Trophoblast cell (in vitro differentiated cells and primary cell): Measurements from ENCODE around the gene IWS1.

Experiments
- DNase-seq, 2 donors: peaks; one replicate each; pipeline ENCODE4 v3.0.0-alpha.2; 2016
- H2AFZ ChIP-seq: 2 replicates; pipeline ENCODE4 v1.6.1; 2013; ENCODE audit warnings: low read length, moderate library complexity, mild to moderate bottlenecking; ENCODE audit not compliant: insufficient read depth, poor library complexity
- H2AK5ac ChIP-seq: 2 replicates; pipeline ENCODE4 v1.6.1; 2013; ENCODE audit warnings: mild to moderate bottlenecking, low read length
- H2BK120ac ChIP-seq: 2 replicates; pipeline ENCODE4 v1.6.1; 2013; ENCODE audit warnings: low read length, mild to moderate bottlenecking, moderate library complexity; ENCODE audit not compliant: insufficient read depth, poor library complexity
- H2BK12ac ChIP-seq: 2 replicates; pipeline ENCODE4 v1.6.1; 2013; ENCODE audit warnings: mild to moderate bottlenecking, low read length, moderate library complexity
- H2BK5ac ChIP-seq: 2 replicates; pipeline ENCODE4 v1.6.1; 2013; ENCODE audit warnings: low read length, low read depth, moderate library complexity, mild to moderate bottlenecking; ENCODE audit not compliant: poor library complexity
- H3K14ac ChIP-seq: 2 replicates; pipeline ENCODE4 v1.6.1; 2013; ENCODE audit warnings: mild to moderate bottlenecking, low read length
- H3K18ac ChIP-seq: 2 replicates; pipeline ENCODE4 v1.6.1; 2013; ENCODE audit warnings: mild to moderate bottlenecking, low read length
- H3K23ac ChIP-seq: 2 replicates; pipeline ENCODE4 v1.6.1; 2013; ENCODE audit warnings: low read length
- H3K27ac ChIP-seq: 2 replicates; pipeline ENCODE4 v1.5.1; 2013; ENCODE audit warnings: low read depth, mild to moderate bottlenecking, inconsistent platforms, low read length, moderate library complexity
- H3K27me3 ChIP-seq: 2 replicates; pipeline ENCODE4 v1.6.1; 2013; ENCODE audit warnings: inconsistent platforms, mild to moderate bottlenecking, low read length, moderate library complexity; ENCODE audit not compliant: insufficient read depth
- H3K36me3 ChIP-seq, 2 experiments: 1 replicate in 1 of 2; 2 replicates in 1 of 2; pipeline ENCODE4 v1.6.1; 2013; ENCODE audit warnings: low read length in 2 of 2, mild to moderate bottlenecking in 2 of 2, moderate library complexity in 1 of 2; ENCODE audit not compliant: insufficient read depth in 2 of 2, control insufficient read depth in 1 of 2
- H3K4ac ChIP-seq: 2 replicates; pipeline ENCODE4 v1.6.1; 2013; ENCODE audit warnings: low read depth, mild to moderate bottlenecking, low read length, moderate library complexity
- H3K4me1 ChIP-seq, 2 experiments: 1 replicate in 1 of 2; 2 replicates in 1 of 2; pipeline ENCODE4 v1.6.1; 2013; ENCODE audit warnings: low read length in 2 of 2, mild to moderate bottlenecking in 2 of 2, moderate library complexity in 1 of 2; ENCODE audit not compliant: insufficient read depth in 2 of 2, control insufficient read depth in 1 of 2
- H3K4me2 ChIP-seq: 2 replicates; pipeline ENCODE4 v1.6.1; 2013; ENCODE audit warnings: inconsistent platforms, mild to moderate bottlenecking, low read length, moderate library complexity
- H3K4me3 ChIP-seq: 2 replicates; pipeline ENCODE4 v1.5.1; 2013; ENCODE audit warnings: mild to moderate bottlenecking, low read depth, low read length, inconsistent platforms
- H3K79me1 ChIP-seq: one replicate; pipeline ENCODE4 v1.6.1; 2013; ENCODE audit warnings: low read length
- H3K79me2 ChIP-seq: 2 replicates; pipeline ENCODE4 v1.6.1; 2013; ENCODE audit warnings: low read length, mild to moderate bottlenecking; ENCODE audit not compliant: control insufficient read depth, insufficient read depth, poor library complexity
- H3K9ac ChIP-seq: 2 replicates; pipeline ENCODE4 v1.6.1; 2013; ENCODE audit warnings: mild to moderate bottlenecking, low read length
- H3K9me3 ChIP-seq: 2 replicates; pipeline ENCODE4 v1.6.1; 2013; ENCODE audit warnings: low read depth, mild to moderate bottlenecking, control low read depth, inconsistent platforms, low read length; ENCODE audit not compliant: insufficient read depth
- H4K12ac ChIP-seq: 2 replicates; pipeline ENCODE4 v1.6.1; 2013; ENCODE audit warnings: low read depth, mild to moderate bottlenecking, low read length, moderate library complexity
- H4K8ac ChIP-seq: 2 replicates; pipeline ENCODE4 v1.6.1; 2013; ENCODE audit warnings: low read depth, mild to moderate bottlenecking, low read length, moderate library complexity
- H4K91ac ChIP-seq: one replicate; pipeline ENCODE4 v1.6.1; 2013; ENCODE audit warnings: low read depth, mild to moderate bottlenecking, low read length, moderate library complexity
- WGBS: extraction: QIAGEN DNeasy Blood & Tissue Kit; methylation state at CpG from one replicate; pipeline ENCODE4 v1.1.7; 2013; ENCODE audit warnings: missing lambda C conversion rate; ENCODE audit not compliant: insufficient read length, insufficient coverage; ENCODE audit errors: extremely low coverage; 5-methylcytosine and 5-hydroxymethylcytosine counted together

The IWS1 gene

DNA sequence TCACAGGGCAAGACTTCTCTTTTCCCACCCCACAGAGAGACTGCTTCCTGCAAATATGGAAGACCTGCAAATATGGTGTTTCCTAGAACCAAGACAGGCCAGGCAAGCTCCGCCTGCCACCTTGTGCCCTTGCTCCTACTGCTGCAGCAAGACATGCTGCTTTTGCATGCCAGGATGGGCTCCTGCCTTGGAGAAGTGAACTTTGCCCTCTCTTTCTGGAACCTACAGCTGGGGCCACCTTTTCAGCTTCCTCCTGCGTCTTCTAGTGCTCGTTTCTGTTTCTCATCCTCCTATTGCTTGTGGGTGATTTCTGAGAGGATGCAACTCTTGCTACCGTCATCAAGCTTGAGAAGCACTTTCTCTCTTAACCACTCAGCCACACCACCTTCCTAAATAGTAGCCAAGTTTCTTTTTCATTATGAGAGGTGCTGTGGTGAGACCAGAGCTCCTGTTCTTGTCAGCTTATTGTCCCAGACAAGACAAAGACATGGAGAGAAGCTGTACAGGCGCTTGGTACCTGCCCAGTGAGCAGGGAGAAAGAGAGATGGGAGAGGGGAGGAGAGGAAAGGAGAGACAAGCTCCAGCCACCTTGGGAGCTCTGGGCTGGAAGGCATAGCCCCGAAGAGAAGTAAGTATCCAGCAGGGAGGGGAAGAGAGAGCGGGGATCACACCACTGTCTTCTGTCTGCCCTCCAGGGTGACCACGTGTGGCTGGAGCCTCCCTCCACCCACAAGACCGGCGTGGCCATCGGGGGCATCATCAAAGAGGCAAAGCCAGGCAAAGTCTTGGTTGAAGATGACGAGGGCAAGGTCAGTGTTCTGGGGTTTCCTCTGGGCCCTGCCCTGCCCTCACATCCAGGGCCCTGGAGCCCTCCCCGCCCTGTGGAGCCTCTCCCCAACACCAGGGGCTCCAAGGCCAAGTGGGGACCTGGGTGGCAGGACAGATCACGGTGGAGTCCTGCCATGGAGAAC is 37.5 kb upstream of the IWS1 start:
- Histone ChIP-seq H3K4me3 (no peak overlapping the region), H3K4me1 (no peaks in the 10 kb centered on the region), H2BK120ac (no peak overlapping the region), H3K14ac (no peak overlapping the region), H3K23ac (no peak overlapping the region), H2AK5ac (no peak overlapping the region), H2AFZ (no peak overlapping the region), H3K79me1 (peaks cover 2% of the 10 kb centered on the region), H3K9me3 (peaks cover 3% of the 10 kb centered on the region), H3K36me3 (no peaks in the 10 kb centered on the region), H4K8ac (no peak overlapping the region), H3K9ac (no peak overlapping the region), H3K27ac (no peak overlapping the region), H4K91ac (peak overlapping the region; percentile 10), H2BK12ac (no peak overlapping the region), H3K4me2 (no peak overlapping the region), H3K18ac (no peak overlapping the region), H2BK5ac (no peak overlapping the region), H3K4ac (no peak overlapping the region), H4K12ac (no peak overlapping the region), H3K79me2 (no peaks in the 10 kb centered on the region), H3K27me3 (no peaks in the 10 kb centered on the region)
- DNase-seq: no peak
- WGBS: no CpG with 5 or more reads among the region's 14 CpGs

DNA sequence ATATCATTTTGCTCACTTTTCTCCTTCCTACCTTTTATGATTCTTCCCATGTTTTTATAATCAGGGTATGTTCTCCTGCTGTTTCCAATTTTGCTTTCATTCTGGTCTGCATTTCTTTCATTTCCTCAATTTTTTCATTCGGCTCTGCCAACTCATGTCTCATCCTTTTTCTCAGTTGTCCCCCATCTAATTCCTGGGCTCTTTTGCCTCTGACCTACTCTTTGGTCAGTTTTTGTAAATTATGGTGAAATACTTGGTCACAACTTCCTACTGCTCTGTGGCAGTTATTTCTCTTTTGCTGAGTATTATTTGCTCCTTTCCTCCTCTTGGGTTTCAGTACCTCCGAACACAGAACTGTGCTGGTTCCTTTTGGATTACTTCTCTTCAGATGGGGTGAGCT is 36.6 kb upstream of the IWS1 start:
- no peaks in the 10 kb centered on the region for H3K79me1 ChIP-seq
- H3K18ac ChIP-seq: no peak overlapping the region
- H3K4me1 ChIP-seq: no peaks in the 10 kb centered on the region
- H2BK120ac ChIP-seq: no peak overlapping the region
- no peak overlapping the region for H2BK12ac ChIP-seq
- no peak overlapping the region for H3K9ac ChIP-seq
- H3K27me3 ChIP-seq: no peaks in the 10 kb centered on the region
- no peak overlapping the region for H3K4me2 ChIP-seq
- H2BK5ac ChIP-seq: no peak overlapping the region
- no peak overlapping the region for H3K27ac ChIP-seq
- no peak overlapping the region for H4K12ac ChIP-seq
- H3K79me2 ChIP-seq: no peaks in the 10 kb centered on the region
- no peak overlapping the region for H2AFZ ChIP-seq
- no peak overlapping the region for H2AK5ac ChIP-seq
- no peaks in the 10 kb centered on the region for H3K36me3 ChIP-seq
- peaks cover 3% of the 10 kb centered on the region for H3K9me3 ChIP-seq
- DNase-seq: no peak
- no peak overlapping the region for H3K4me3 ChIP-seq
- H4K8ac ChIP-seq: no peak overlapping the region
- WGBS: no CpG with 5 or more reads among the region's 2 CpGs
- no peak overlapping the region for H4K91ac ChIP-seq
- no peak overlapping the region for H3K14ac ChIP-seq
- no peak overlapping the region for H3K23ac ChIP-seq
- no peak overlapping the region for H3K4ac ChIP-seq

DNA sequence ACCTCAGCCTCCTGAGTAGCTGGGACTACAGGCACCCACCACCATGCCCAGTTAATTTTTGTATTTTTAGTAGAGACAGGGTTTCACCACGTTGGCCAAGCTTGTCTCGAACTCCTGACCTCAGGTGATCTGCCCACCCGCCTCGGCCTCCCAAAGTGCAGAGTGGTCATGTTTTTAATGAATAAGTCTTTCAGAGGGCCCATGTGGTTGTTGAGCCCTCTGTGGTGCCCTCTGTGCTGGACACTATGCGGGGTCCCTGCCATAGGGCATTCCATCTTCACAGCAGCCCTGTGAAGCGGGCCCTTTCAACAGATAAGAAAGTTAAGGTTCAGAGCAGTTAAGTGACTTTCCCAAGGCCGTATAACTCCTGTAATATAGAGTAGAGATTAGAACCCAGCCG is 35.1 kb upstream of the IWS1 start:
- no peak overlapping the region for H3K18ac ChIP-seq
- WGBS: no CpG with 5 or more reads among the region's 8 CpGs

DNA sequence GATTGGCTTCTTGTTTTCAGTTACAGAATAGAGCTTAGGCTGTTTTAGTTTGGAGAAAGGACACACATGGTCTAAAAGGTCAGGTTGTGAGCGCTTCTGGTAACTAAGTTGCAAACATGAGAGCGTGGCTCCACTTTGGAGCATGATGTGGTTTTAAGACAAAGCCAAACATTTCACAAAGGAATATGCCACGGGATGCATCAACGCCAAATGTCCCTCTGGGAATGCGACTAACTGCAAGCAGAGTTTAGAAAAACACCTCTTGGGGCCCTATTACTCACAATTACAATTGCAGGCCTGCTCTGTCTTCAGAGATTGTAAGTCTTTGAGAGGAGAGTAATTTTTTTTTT is 34.6 kb upstream of the IWS1 start:
- no peak overlapping the region for H2BK12ac ChIP-seq
- H3K18ac ChIP-seq: no peak overlapping the region
- no peak overlapping the region for H4K8ac ChIP-seq
- WGBS: no CpG with 5 or more reads among the region's 5 CpGs
- no peak overlapping the region for H2BK120ac ChIP-seq
- no peaks in the 10 kb centered on the region for H3K4me1 ChIP-seq
- no peak overlapping the region for H3K27ac ChIP-seq
- H2BK5ac ChIP-seq: no peak overlapping the region
- no peaks in the 10 kb centered on the region for H3K36me3 ChIP-seq
- no peak for DNase-seq
- no peak overlapping the region for H4K12ac ChIP-seq
- no peak overlapping the region for H3K23ac ChIP-seq
- no peaks in the 10 kb centered on the region for H3K79me2 ChIP-seq
- no peaks in the 10 kb centered on the region for H3K79me1 ChIP-seq
- H4K91ac ChIP-seq: no peak overlapping the region
- no peak overlapping the region for H2AFZ ChIP-seq
- H2AK5ac ChIP-seq: no peak overlapping the region
- H3K4me3 ChIP-seq: no peak overlapping the region
- H3K4ac ChIP-seq: no peak overlapping the region
- peaks cover 3% of the 10 kb centered on the region for H3K9me3 ChIP-seq
- no peak overlapping the region for H3K9ac ChIP-seq
- no peak overlapping the region for H3K14ac ChIP-seq
- H3K4me2 ChIP-seq: no peak overlapping the region
- no peaks in the 10 kb centered on the region for H3K27me3 ChIP-seq

More for the DNA sequence above, 35.1 kb upstream of the IWS1 start:
- Histone ChIP-seq H3K14ac (no peak overlapping the region), H4K8ac (no peak overlapping the region), H3K4ac (no peak overlapping the region), H2AFZ (no peak overlapping the region), H2AK5ac (no peak overlapping the region), H2BK12ac (no peak overlapping the region), H4K12ac (no peak overlapping the region), H3K4me2 (no peak overlapping the region), H3K27me3 (no peaks in the 10 kb centered on the region), H3K27ac (no peak overlapping the region), H3K79me1 (no peaks in the 10 kb centered on the region), H3K9me3 (peaks cover 3% of the 10 kb centered on the region), H3K9ac (no peak overlapping the region), H3K4me3 (no peak overlapping the region), H3K4me1 (no peaks in the 10 kb centered on the region), H2BK5ac (no peak overlapping the region), H3K79me2 (no peaks in the 10 kb centered on the region), H4K91ac (no peak overlapping the region), H3K36me3 (no peaks in the 10 kb centered on the region), H2BK120ac (no peak overlapping the region), H3K23ac (no peak overlapping the region)
- DNase-seq: no peak
